ENCODE measurements around the gene JPH2. TPM values are rescaled to one million over a fixed set of nuclear protein-coding genes. Genes with fewer than 3 reads are reported as not detected.

The JPH2 gene
- total RNA-seq, 1 donor from 2014 or later = not detected

DNA sequence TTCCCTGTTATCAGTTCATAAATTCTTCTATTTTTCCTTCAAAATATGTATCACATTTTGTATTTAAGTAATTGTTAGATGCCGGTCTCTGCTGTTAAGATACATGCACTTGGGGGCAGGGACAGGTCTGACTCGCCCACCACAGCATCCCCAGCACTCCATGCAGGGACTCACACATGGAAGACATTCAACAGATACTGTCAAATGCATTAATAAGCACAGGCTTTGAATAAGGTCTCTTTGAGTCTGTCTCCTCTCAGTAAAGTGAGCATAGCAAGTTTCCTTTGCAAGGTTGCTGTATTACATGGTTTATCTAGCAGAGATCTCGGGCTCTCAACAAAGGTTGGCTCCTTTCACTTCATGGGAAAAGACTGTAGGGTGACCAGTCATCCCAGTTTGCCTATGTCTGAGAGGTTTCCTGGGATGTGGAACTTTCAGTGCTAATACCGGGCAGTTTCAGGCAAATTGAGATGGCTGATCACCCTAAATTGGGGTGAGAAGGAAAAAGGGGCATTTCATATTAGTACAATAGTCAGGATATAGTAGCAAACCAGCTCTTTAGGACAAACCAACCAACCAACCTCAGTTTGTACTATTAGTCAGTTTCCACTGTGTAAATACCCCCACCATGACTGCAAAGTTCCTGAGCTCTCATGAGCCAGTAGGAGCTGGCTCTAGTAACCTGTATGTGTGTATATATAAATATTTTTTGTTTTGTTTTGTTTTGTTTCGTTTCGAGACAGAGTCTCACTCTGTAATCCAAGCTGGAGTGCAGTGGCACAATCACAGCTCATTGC is 15.0 kb downstream of the JPH2 start:
- peaks cover 29% of the 10 kb centered on the region for H3K27me3 Mint-ChIP-seq
- ChIA-PET CTCF (no interaction called here), POLR2A (no interaction called here)
- no peak overlapping the region for H3K4me3 Mint-ChIP-seq
- DNase-seq = no peak
- no peak overlapping the region for H3K27ac Mint-ChIP-seq
- no peaks in the 10 kb centered on the region for H3K36me3 Mint-ChIP-seq (ENCODE audit: low read depth)
- H3K9me3 Mint-ChIP-seq = no peaks in the 10 kb centered on the region
- no peak for TF ChIP-seq CTCF (IDR thresholded peaks at IDR 0.05)
- ATAC-seq (ENCODE audit: low read depth) = no peak
- intact Hi-C loops (cut with micrococcal nuclease) = no loop called here
- H3K4me1 Mint-ChIP-seq = no peaks in the 10 kb centered on the region

- ChIA-PET POLR2A (no interaction called here), CTCF (no interaction called here)
- H3K27me3 Mint-ChIP-seq = peaks cover 34% of the 10 kb centered on the region
- H3K9me3 Mint-ChIP-seq = no peaks in the 10 kb centered on the region
- no peak for ATAC-seq (ENCODE audit: low read depth)
- no peak for DNase-seq
- H3K4me1 Mint-ChIP-seq = no peaks in the 10 kb centered on the region
- H3K36me3 Mint-ChIP-seq (ENCODE audit: low read depth) = no peaks in the 10 kb centered on the region
- TF ChIP-seq CTCF (IDR thresholded peaks at IDR 0.05) = no peak
- H3K4me3 Mint-ChIP-seq = no peak overlapping the region
- intact Hi-C loops (cut with micrococcal nuclease) = no loop called here
- H3K27ac Mint-ChIP-seq = no peak overlapping the region
Observed at GRCh38 chr20:44170816-44171410, 16.1 kb downstream of the JPH2 start.

GRCh38 chr20:44167736-44168135 is 19.3 kb downstream of the JPH2 start:
- ATAC-seq (ENCODE audit: low read depth) (no peak), DNase-seq (no peak)
- TF ChIP-seq CTCF (IDR thresholded peaks at IDR 0.05) = no peak
- Mint-ChIP-seq H3K27me3 (peaks cover 43% of the 10 kb centered on the region), H3K36me3 (ENCODE audit: low read depth) (no peaks in the 10 kb centered on the region), H3K27ac (no peak overlapping the region), H3K4me1 (no peaks in the 10 kb centered on the region), H3K9me3 (peaks cover 3% of the 10 kb centered on the region), H3K4me3 (no peak overlapping the region)
- intact Hi-C loops (cut with micrococcal nuclease) = no loop called here
- POLR2A ChIA-PET = no interaction called here
- CTCF ChIA-PET = no interaction called here

GRCh38 chr20:44166477-44166876 is 20.5 kb downstream of the JPH2 start:
- no peaks in the 10 kb centered on the region for H3K36me3 Mint-ChIP-seq (ENCODE audit: low read depth)
- H3K4me1 Mint-ChIP-seq = no peaks in the 10 kb centered on the region
- H3K9me3 Mint-ChIP-seq = peaks cover 3% of the 10 kb centered on the region
- intact Hi-C loops (cut with micrococcal nuclease) = no loop called here
- DNase-seq (no peak), ATAC-seq (ENCODE audit: low read depth) (no peak)
- peaks cover 45% of the 10 kb centered on the region for H3K27me3 Mint-ChIP-seq
- TF ChIP-seq CTCF (IDR thresholded peaks at IDR 0.05) = no peak
- CTCF ChIA-PET = no interaction called here
- H3K4me3 Mint-ChIP-seq = no peak overlapping the region
- H3K27ac Mint-ChIP-seq = no peak overlapping the region
- POLR2A ChIA-PET = no interaction called here

- POLR2A ChIA-PET = no interaction called here
- H3K4me1 Mint-ChIP-seq = no peaks in the 10 kb centered on the region
- no peak overlapping the region for H3K4me3 Mint-ChIP-seq
- H3K9me3 Mint-ChIP-seq = peaks cover 3% of the 10 kb centered on the region
- DNase-seq (no peak), ATAC-seq (ENCODE audit: low read depth) (no peak)
- intact Hi-C loops (cut with micrococcal nuclease) = no loop called here
- no peaks in the 10 kb centered on the region for H3K36me3 Mint-ChIP-seq (ENCODE audit: low read depth)
- peaks cover 42% of the 10 kb centered on the region for H3K27me3 Mint-ChIP-seq
- CTCF ChIA-PET = no interaction called here
- TF ChIP-seq CTCF (IDR thresholded peaks at IDR 0.05) = no peak
- H3K27ac Mint-ChIP-seq = no peak overlapping the region
Observed at GRCh38 chr20:44166008-44166407, 21.0 kb downstream of the JPH2 start.
